GM12875 (cell line): ENCODE results near the gene DOCK1.

Experiments
- H3K4me3 ChIP-seq: one replicate; pipeline ENCODE4 v1.5.1; 2011; ENCODE audit warnings: low read depth, low read length, control low read depth
- CTCF ChIP-seq: IDR thresholded peaks from 2 replicates; pipeline ENCODE4 v1.5.1; 2011; ENCODE audit warnings: low read depth, mild to moderate bottlenecking, control low read depth, inconsistent platforms, low read length, moderate library complexity, borderline replicate concordance; ENCODE audit not compliant: insufficient read depth

DOCK1 gene

GRCh38 chr10:127137391-127137790, 232.2 kb downstream of the DOCK1 start:
- no peak for TF ChIP-seq CTCF
- no peak overlapping the region for H3K4me3 ChIP-seq

DNA sequence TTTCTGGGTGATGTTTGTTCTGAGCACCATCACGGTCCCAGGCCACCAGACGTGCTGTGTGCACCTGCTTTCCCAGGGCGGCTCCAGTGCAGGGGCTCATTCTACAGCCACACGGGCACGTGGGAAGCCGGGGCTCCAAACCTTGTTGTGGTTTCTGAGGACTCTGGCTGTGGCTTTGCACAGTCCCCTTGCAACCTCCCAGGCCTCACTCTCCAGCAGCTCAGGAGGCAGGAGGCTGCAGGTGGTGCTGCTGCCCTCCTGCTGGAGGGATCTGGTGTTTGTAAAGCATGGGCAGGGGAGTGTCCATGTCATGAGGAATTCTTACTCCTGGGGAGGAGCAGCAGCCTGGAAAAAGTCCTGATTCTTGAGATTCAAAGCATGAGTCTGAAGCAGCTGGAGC, 236.9 kb downstream of the DOCK1 start:
- no peak for TF ChIP-seq CTCF

GRCh38 chr10:127142856-127143255, 237.6 kb downstream of the DOCK1 start:
- no peak overlapping the region for H3K4me3 ChIP-seq
- TF ChIP-seq CTCF = no peak

More for the DNA sequence above, 236.9 kb downstream of the DOCK1 start:
- no peak overlapping the region for H3K4me3 ChIP-seq

DNA sequence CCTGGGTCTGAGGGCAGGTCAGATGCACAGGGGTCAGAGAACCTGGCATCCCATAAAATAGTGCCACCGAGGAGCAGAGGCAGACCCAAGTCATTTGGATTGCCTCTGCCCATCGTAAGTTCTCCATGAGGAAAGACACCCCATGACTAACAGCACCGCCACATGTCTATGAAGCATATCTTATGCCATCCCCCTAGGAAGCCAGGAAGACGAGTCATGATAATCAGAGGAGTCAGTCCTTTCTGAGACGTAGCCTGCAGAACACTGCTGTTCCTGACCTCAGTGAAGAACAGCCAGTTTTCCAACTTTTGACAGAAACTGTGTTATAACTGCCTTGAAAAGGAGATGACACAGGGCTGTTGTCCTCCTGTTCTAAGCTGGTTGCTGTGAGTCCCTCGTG, 239.9 kb downstream of the DOCK1 start:
- H3K4me3 ChIP-seq = no peak overlapping the region
- TF ChIP-seq CTCF = no peak

GRCh38 chr10:127146661-127147060, 241.4 kb downstream of the DOCK1 start:
- no peak for TF ChIP-seq CTCF
- no peak overlapping the region for H3K4me3 ChIP-seq

- H3K4me3 ChIP-seq = no peak overlapping the region
- TF ChIP-seq CTCF = no peak
These were observed 243.1 kb downstream of the DOCK1 start for GRCh38 chr10:127148066-127148932.

GRCh38 chr10:127148933-127149220, 243.6 kb downstream of the DOCK1 start:
- TF ChIP-seq CTCF = no peak
- H3K4me3 ChIP-seq = no peak overlapping the region
